Measurements from ENCODE around the gene ACOT7.
A peak's percentile ranks its signal among the peaks of the same experiment; 100 is the strongest.
"Not testable (repeated sequence)": the region's sequence is repeated elsewhere in the genome, so short reads cannot be mapped to it uniquely, and the experiment has no call there.

The ACOT7 gene

DNA sequence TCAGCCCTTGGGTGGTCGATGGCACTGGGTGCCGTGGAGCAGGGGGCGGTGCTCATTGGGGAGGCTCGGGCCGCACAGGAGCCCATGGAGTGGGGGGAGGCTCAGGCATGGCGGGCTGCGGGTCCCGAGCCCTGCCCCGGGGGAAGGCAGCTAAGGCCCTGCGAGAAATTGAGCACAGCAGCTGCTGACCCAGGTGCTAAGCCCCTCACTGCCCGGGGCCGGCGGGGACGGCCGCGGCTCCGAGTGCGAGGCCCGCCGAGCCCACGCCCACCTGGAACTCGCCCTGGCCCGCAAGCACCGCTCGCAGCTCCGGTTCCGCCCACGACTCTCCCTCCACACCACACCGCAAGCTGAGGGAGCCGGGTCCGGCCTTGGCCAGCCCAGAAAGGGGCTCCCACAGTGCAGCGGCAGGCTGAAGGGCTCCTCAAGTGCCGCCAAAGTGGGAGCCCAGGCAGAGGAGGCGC, 2.2 kb upstream of the ACOT7 start:
- DNase-seq = not testable (repeated sequence)

- not testable (repeated sequence) for DNase-seq
Measured at GRCh38 chr1:6395130-6395529, 1.6 kb upstream of the ACOT7 start.

- no peak for DNase-seq
Measured at GRCh38 chr1:6392809-6393399, 663 bp downstream of the ACOT7 start.

DNA sequence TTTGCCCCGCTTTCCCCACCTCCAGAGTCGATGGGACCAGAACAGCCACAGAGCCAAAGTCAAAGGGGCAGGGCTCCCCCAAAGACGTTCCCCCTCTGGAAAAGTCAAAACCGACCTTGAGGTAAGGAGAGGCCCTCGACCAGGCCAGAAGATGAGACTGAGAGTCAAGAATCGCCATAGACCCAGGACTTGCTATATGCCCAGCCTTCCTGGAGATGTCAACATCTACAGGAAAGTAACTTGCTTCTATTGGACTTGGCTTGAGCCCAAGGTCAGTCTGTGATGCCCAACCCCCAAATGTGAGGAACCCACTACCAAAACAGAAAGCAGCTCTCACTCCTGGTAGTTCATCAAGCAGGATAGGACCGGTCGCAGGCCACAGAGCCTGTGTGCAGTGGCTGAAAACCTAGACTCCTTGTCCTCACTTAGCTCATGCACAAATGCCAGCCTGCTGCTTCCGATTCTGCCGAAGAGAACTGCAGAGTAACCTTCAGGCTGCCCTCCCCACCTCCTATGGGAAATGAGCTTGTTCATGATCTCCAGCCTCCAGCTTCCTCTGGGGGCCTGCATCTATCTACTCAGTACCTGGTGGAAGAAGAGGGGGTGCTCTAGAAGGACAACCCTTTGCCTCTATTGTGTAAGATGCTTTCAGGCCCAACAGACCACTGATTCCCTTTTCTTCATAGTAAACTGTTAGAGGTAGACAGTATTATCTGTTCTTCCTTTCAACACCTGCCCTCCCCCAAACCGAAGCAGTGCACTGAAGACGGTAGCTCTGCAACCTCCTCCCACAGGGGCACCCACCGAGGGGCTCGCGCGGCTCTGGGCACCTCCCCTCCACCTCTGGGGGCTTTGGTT, 1.4 kb downstream of the ACOT7 start:
- peak; percentile 70 for DNase-seq

GRCh38 chr1:6389971-6390370, 3.6 kb downstream of the ACOT7 start:
- DNase-seq = no peak

DNA sequence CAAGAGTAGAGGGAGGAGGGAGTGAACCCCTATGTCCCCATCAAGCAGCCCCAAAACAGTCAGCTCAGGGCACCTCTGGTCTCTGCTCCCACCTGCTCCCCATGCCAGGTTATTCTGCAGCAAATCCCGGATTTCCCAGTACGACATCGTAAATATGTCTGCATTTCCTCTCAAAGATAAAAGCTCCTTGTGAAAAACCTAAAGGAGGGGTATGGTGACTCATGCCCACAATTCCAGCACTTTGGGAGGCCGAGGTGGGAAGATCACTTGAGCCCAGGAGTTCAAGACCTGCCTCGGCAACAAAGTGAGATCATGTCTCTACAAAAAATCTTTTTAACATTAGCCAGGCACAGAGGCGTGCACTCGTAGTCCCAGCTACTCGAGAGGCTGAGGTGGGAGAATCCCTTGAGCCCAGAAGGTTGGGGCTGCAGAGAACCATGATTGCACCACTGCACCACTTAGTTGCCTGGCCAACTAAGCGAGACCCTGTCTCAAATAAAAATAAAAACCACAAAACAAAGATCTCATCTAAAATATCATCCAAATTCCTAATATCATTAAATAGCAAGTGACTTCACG, 7.1 kb downstream of the ACOT7 start:
- DNase-seq = no peak

DNA sequence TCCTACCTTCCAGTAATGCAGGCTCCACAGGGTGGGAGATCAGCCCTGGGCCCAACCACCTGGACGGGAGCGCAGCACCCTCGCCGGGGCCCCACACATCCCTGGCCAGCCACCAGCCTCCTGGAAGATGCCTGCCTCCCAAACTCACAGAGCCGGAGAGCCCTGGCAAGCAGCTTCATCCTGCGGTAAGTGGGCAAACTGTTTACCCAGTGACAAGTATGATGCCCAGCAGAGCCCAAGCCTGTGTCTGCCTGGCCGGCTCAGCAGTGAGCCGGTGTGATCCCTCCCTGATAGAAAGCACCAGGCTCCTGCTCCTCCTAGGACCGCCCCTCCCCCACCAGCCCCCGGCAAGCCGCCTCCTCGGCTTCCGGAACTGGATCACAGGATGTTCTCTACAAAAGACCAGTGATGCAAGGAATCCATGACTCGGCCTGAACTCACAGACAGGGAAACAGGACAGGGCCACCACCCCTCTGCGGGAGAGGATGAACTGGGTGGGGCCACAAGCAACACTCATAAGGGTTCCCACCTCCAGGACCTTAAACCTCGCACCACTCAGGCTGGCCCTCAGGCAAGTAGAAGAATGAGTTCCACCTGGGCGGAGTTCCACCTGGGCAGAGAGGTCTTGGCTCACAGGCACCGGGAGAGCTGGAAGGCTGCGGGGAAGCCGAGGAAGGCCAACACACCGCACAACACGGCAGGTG, 7.9 kb downstream of the ACOT7 start:
- DNase-seq = peak; percentile 43

GRCh38 chr1:6384962-6385361, 8.6 kb downstream of the ACOT7 start:
- no peak for DNase-seq

DNA sequence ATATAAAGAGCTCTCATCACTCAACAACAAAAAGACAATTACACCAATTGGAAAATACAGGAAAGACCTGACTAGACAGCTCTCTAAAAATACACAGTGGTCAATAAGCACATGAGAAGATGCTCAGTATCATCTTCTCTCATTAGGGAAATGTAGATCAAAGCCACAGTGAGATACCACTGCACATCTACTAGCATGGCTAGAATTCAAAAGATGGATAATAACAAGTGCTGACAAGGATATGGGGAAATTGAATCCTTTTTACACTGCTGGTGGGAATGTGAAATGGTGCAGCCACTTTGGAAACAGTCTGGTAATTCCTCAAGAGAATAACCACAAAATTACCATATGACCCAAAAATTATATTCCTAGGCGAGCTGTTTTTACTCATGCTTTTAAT, 9.4 kb downstream of the ACOT7 start:
- no peak for DNase-seq

GRCh38 chr1:6380037-6380436, 13.5 kb downstream of the ACOT7 start:
- DNase-seq = no peak

GRCh38 chr1:6378096-6378746, 15.3 kb downstream of the ACOT7 start:
- DNase-seq = no peak

DNA sequence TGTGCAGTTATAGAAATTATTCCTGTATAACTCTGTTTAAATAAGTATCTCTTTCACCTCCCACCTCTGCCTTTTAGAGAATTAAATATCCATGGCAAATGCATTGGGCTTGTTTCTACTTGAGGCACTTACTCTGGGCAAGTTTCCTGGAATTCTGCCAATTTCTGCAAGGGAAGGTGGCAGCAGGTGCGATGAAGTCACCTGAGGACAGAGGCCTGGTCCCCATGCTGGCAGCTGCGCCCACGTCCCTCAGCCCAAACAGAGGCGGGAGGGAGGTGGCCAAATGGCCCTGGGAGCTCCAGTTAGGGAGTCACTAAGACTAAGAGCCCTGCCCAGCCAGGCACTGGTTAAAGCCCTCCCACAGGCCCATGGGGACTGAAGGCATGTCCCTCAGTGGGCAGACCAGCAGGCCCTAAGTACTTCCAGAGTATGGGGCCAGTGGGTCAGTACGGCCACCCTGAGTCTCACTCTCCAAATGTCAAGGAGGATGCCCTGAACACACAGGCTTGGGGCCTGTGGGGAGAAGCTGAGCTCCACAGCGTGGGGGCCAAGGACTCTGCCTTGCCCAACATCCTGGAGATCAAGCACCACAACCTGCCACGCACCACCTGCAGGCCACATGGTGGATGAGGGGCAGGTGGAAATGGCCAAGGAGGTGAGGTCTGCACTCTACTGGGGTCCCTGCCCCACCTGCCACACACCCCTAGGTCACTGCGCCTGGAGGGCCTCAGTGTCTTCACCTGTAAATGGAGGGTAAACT, 19.4 kb downstream of the ACOT7 start:
- no peak for DNase-seq

- DNase-seq = not testable (repeated sequence)
Measured at GRCh38 chr1:6372236-6372635, 21.3 kb downstream of the ACOT7 start.

- DNase-seq = no peak
Measured at GRCh38 chr1:6370006-6370405, 23.6 kb downstream of the ACOT7 start.

DNA sequence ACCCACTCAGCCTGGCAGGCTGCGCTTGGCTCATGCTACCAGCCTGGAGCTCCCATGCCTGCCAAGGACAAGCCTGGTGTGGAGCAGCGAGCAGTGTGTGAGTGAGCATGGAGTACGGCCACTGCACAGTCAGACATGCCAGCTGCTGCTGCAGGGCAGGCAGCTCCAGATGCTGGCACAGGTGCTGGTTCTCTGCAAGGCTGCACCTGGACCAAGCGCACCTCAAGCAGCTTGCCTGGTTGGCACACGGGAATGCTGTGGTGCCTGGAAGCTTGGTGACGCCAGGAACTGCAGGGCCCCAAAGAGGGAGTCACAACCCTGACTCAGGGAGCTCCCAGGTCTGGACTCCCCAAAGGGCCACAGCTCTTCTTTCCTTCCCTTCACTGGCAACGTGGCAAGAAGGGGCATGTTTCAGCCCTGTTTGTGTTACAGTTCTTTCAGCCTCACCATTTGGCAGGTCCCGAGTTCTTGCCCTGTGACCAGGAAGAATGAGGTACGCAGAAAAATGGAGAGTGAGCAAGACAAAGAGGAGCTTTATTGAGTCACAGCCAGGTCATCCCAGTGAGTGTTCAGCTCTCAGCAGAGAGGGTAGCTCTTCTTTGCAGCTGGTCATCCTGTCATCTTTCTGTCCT, 26.1 kb downstream of the ACOT7 start:
- no peak for DNase-seq

GRCh38 chr1:6365047-6365446, 28.5 kb downstream of the ACOT7 start:
- no peak for DNase-seq

- peak; percentile 45 for DNase-seq
Measured at GRCh38 chr1:6363085-6363884, 30.3 kb downstream of the ACOT7 start.

DNA sequence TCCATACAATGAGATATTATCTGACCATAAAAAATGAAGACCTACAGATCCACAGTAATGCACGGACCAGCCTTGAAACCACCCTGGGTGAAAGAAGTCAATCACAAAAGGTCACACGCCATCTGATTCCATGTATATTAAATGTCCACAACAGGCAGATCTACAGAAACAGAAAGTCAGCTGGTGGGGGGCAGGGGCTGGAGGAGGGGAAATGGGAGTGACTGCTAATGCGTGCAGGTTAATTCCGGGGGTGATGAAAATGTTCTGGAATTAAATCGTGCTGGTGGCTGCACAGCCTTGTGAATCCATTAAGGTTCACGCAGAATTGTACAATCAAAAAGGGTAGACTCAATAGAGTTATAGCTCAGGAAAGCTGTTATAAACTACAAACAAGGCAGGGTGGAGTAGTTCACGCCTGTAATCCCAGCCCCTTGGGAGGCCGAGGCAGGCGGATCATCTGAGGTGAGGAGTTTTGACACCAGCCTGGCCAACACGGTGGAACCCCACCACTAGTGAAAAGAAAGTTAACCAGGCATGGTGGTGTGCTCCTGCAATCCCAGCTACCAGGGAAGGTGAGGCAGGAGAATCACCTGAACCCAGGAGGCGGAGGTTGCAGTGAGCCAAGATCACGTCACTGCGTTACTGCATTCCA, 32.3 kb downstream of the ACOT7 start:
- no peak for DNase-seq

GRCh38 chr1:6360517-6361070, 33.0 kb downstream of the ACOT7 start:
- DNase-seq = no peak

GRCh38 chr1:6360117-6360496, 33.5 kb downstream of the ACOT7 start:
- DNase-seq = no peak
